ENCODE results near the gene WDR31. TPM values are rescaled to one million over a fixed set of nuclear protein-coding genes. Genes with fewer than 3 reads are reported as not detected.

Gene WDR31
- total RNA-seq, 2 donors from 2014 or later = 4.5 to 8.4 TPM

DNA sequence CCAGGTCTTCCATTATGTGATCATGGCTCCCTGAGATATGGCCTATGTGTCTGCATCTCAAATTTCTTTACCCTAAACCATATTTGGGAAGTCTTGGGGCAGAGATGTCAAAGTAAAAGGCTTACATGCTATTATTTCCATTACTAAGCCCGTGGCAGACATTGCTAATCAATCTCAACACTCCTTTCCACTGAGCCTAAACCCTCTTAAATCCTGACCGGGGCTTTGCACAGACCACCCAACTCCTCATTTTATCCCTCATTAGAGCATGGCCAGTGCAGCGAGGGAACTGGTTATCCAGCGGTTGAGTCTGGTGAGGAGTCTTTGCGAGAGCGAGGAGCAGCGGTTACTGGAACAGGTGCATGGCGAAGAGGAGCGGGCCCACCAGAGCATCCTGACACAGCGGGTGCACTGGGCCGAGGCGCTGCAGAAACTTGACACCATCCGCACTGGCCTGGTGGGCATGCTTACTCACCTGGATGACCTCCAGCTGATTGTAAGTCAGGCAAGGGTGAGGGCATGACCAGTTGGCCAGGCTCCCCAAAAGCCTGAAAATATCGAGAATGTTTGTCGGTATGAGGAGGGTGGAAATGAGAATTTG, 20.3 kb upstream of the WDR31 start:
- TF ChIP-seq, protein P1, sequence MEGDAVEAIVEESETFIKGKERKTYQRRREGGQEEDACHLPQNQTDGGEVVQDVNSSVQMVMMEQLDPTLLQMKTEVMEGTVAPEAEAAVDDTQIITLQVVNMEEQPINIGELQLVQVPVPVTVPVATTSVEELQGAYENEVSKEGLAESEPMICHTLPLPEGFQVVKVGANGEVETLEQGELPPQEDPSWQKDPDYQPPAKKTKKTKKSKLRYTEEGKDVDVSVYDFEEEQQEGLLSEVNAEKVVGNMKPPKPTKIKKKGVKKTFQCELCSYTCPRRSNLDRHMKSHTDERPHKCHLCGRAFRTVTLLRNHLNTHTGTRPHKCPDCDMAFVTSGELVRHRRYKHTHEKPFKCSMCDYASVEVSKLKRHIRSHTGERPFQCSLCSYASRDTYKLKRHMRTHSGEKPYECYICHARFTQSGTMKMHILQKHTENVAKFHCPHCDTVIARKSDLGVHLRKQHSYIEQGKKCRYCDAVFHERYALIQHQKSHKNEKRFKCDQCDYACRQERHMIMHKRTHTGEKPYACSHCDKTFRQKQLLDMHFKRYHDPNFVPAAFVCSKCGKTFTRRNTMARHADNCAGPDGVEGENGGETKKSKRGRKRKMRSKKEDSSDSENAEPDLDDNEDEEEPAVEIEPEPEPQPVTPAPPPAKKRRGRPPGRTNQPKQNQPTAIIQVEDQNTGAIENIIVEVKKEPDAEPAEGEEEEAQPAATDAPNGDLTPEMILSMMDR (conservative IDR thresholded peaks at IDR 0.05) = no peak
- Histone ChIP-seq H3K27me3 (ENCODE audit: control insufficient read depth, insufficient read depth, low read length, poor library complexity, severe bottlenecking) (no peaks in the 10 kb centered on the region), H3K9ac (ENCODE audit: extremely low read depth, low read length, poor library complexity, severe bottlenecking) (no peak overlapping the region), H3K4me1 (ENCODE audit: control insufficient read depth, insufficient read depth, low read length) (no peaks in the 10 kb centered on the region), H3K36me3 (ENCODE audit: control insufficient read depth, insufficient read depth, low read length) (peaks cover 14% of the 10 kb centered on the region), H3K4me3 (ENCODE audit: low read length) (no peak overlapping the region), H3K27ac (ENCODE audit: low read depth, low read length) (no peak overlapping the region), H3K9me3 (ENCODE audit: control insufficient read depth, low read length) (no peaks in the 10 kb centered on the region)
- 90 to 92% methylated on average over 5 to 15 of the region's 15 CpGs for WGBS, 2 experiments (ENCODE audit: insufficient coverage in 1 of 2, insufficient read length in 1 of 2)
- Mint-ChIP-seq H3K27me3 (ENCODE audit: insufficient read depth) (no peaks in the 10 kb centered on the region), H3K36me3 (ENCODE audit: low read depth) (peaks cover 14% of the 10 kb centered on the region), H3K9me3 (no peaks in the 10 kb centered on the region), H3K27ac (no peak overlapping the region), H3K4me3 (no peak overlapping the region), H3K4me1 (peaks cover 7% of the 10 kb centered on the region)
- no peak for DNase-seq

DNA sequence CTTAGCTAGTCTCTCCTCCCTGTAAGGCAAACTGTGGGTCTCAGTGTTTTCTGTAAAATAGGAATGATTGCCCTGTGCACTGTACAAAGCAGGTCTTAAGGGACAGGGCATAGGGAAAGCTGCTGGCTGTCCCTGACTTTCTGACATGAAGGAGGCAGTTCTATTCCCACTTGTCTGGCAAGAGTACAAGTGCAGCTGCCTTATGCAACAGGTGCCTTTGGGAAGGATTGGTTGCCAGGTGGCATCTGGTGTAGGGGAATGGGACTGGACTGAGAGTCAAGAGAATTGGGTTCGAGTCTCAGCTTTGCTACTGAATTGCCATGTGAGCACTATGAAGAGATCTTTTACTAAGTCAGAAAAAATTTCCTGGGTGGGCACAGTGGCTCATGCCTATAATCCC, 19.3 kb upstream of the WDR31 start:
- peaks cover 17% of the 10 kb centered on the region for H3K36me3 Mint-ChIP-seq (ENCODE audit: low read depth)
- H3K9ac ChIP-seq (ENCODE audit: extremely low read depth, low read length, poor library complexity, severe bottlenecking) = no peak overlapping the region
- H3K4me1 ChIP-seq (ENCODE audit: control insufficient read depth, insufficient read depth, low read length) = no peaks in the 10 kb centered on the region
- WGBS, 2 experiments (ENCODE audit: insufficient coverage in 1 of 2, insufficient read length in 1 of 2) = 90% methylated on average over 1 of the region's 1 CpG; no CpG with 5 or more reads in 1 of the 2 experiments
- no peaks in the 10 kb centered on the region for H3K27me3 Mint-ChIP-seq (ENCODE audit: insufficient read depth)
- H3K4me3 Mint-ChIP-seq = no peak overlapping the region
- no peaks in the 10 kb centered on the region for H3K9me3 Mint-ChIP-seq
- H3K27me3 ChIP-seq (ENCODE audit: control insufficient read depth, insufficient read depth, low read length, poor library complexity, severe bottlenecking) = no peaks in the 10 kb centered on the region
- peaks cover 7% of the 10 kb centered on the region for H3K4me1 Mint-ChIP-seq
- no peak overlapping the region for H3K27ac ChIP-seq (ENCODE audit: low read depth, low read length)
- peaks cover 10% of the 10 kb centered on the region for H3K36me3 ChIP-seq (ENCODE audit: control insufficient read depth, insufficient read depth, low read length)
- no peak for DNase-seq
- TF ChIP-seq, protein P1 (conservative IDR thresholded peaks at IDR 0.05) = no peak
- H3K9me3 ChIP-seq (ENCODE audit: control insufficient read depth, low read length) = no peaks in the 10 kb centered on the region
- no peak overlapping the region for H3K27ac Mint-ChIP-seq
- no peak overlapping the region for H3K4me3 ChIP-seq (ENCODE audit: low read length)

DNA sequence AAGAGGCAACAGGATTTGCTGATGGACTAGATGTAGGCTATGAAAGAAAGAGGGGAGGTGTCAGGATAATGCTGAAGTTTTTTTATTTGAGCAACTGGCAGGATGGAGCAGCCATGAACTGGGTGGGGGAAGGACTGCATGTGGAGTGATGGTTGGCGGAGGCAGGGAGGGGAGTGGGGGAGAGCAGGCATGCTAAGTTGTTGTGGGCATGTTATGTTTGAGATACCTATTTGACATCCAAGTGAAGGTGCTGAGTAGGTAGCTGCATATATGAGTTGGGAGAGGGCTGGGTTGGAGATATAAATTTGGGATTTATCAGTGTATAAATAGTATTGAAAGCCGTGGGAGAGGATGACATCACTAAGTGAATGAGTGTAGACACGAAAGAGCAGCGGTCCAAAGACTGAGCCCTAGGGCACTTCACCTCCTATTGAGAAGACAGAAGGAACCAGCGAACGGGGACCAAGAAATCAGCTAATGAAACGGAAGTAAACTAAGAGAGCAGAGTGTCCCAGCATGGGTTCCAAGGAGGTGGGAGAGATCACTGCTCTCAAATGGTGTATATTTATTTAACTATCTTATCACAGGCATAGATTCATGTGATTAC, 16.7 kb upstream of the WDR31 start:
- no peaks in the 10 kb centered on the region for H3K27me3 ChIP-seq (ENCODE audit: control insufficient read depth, insufficient read depth, low read length, poor library complexity, severe bottlenecking)
- no peak overlapping the region for H3K9ac ChIP-seq (ENCODE audit: extremely low read depth, low read length, poor library complexity, severe bottlenecking)
- H3K9me3 Mint-ChIP-seq = no peaks in the 10 kb centered on the region
- H3K27me3 Mint-ChIP-seq (ENCODE audit: insufficient read depth) = peaks cover 3% of the 10 kb centered on the region
- no peaks in the 10 kb centered on the region for H3K4me1 ChIP-seq (ENCODE audit: control insufficient read depth, insufficient read depth, low read length)
- no peak overlapping the region for H3K27ac ChIP-seq (ENCODE audit: low read depth, low read length)
- no peak overlapping the region for H3K27ac Mint-ChIP-seq
- WGBS, 2 experiments (ENCODE audit: insufficient coverage in 1 of 2, insufficient read length in 1 of 2) = 78 to 83% methylated on average over 6 to 7 of the region's 7 CpGs
- H3K36me3 ChIP-seq (ENCODE audit: control insufficient read depth, insufficient read depth, low read length) = peaks cover 5% of the 10 kb centered on the region
- DNase-seq = no peak
- H3K4me3 ChIP-seq (ENCODE audit: low read length) = no peak overlapping the region
- no peak overlapping the region for H3K4me3 Mint-ChIP-seq
- H3K4me1 Mint-ChIP-seq = peaks cover 7% of the 10 kb centered on the region
- no peaks in the 10 kb centered on the region for H3K9me3 ChIP-seq (ENCODE audit: control insufficient read depth, low read length)
- TF ChIP-seq, protein P1 (conservative IDR thresholded peaks at IDR 0.05) = no peak
- peaks cover 26% of the 10 kb centered on the region for H3K36me3 Mint-ChIP-seq (ENCODE audit: low read depth)

Data from endodermal cell (in vitro differentiated cells).